Naive thymus-derived CD8-positive, alpha-beta T cell (primary cell): ENCODE results near the gene RGS21. TPM values are rescaled to one million over a fixed set of nuclear protein-coding genes. Genes with fewer than 3 reads are reported as not detected.

Experiments used
- ATAC-seq, 2 donors: fragments of 150-1000 bp; cut with Tn5 transposase in 1 of 2; sonication (Bioruptor Pico), chemical (Tn5 transposase) in 1 of 2; 1 replicate in 1 of 2; 2 replicates in 1 of 2; pipeline ENCODE4 v1.10.0; 2021; ENCODE audit warnings: mild to moderate bottlenecking in 2 of 2, moderate library complexity in 2 of 2
- POLR2A ChIA-PET: fragments of 350-600 bp; sonication (Branson Sonifier 250); formaldehyde crosslinking; loops from one replicate; lab custom pipeline; 2021; ENCODE audit warnings: antibody characterized with exemption; lab: Charles Lee
- DNase-seq, 10 donors: peaks; one replicate each; pipeline versions ENCODE4 v3.0.0 to v3.0.0-alpha.2; 2020 to 2022
- H3K27ac Mint-ChIP-seq, 10 donors: one replicate each; pipeline ENCODE4 v1.8.0; 2020 to 2022; ENCODE audit warnings: mild to moderate bottlenecking in 10 of 10, mixed read lengths in 10 of 10, moderate library complexity in 4 of 10, inconsistent platforms in 1 of 10
- H3K27me3 Mint-ChIP-seq, 5 donors: one replicate each; pipeline ENCODE4 v1.8.0; 2021 to 2022; ENCODE audit warnings: mixed read lengths in 5 of 5
- H3K36me3 Mint-ChIP-seq, 3 donors: one replicate each; pipeline ENCODE4 v1.8.0; 2020 to 2022; ENCODE audit warnings: mixed read lengths in 3 of 3, mild to moderate bottlenecking in 2 of 3, inconsistent platforms in 1 of 3
- H3K4me1 Mint-ChIP-seq, 4 donors: one replicate each; pipeline ENCODE4 v1.8.0; 2021 to 2022; ENCODE audit warnings: mixed read lengths in 4 of 4
- H3K4me3 Mint-ChIP-seq, 10 donors: one replicate each; pipeline ENCODE4 v1.8.0; 2020 to 2022; ENCODE audit warnings: mild to moderate bottlenecking in 10 of 10, mixed read lengths in 10 of 10, moderate library complexity in 6 of 10, inconsistent platforms in 1 of 10
- H3K9me3 Mint-ChIP-seq, 9 donors: one replicate each; pipeline ENCODE4 v1.8.0; 2020 to 2022; ENCODE audit warnings: mixed read lengths in 9 of 9, mild to moderate bottlenecking in 3 of 9, inconsistent platforms in 1 of 9, moderate library complexity in 1 of 9
- polyA plus RNA-seq, 3 donors: library from polyadenylated mRNA; unstranded; fragments of 300-500 nt; fragmentation: Illumina TruSeq; gene quantifications; one replicate each; pipeline ENCODE4 v1.2.3, GENCODE V29; 2021
- total RNA-seq, 8 experiments: library from RNA in 2 of 8; stranded (reverse) in 2 of 8; gene quantifications; one replicate each; pipeline ENCODE4 v1.2.3 and lab custom pipeline; 2021 to 2026

The RGS21 gene
- total and polyA plus RNA-seq, 5 experiments from 2014 or later: not detected

- Mint-ChIP-seq H3K27me3 (peaks cover 0 to 5% (median 0%) of the 10 kb centered on the region in 5 donors), H3K27ac (no peak overlapping the region), H3K9me3 (peaks cover 0 to 10% (median 0%) of the 10 kb centered on the region in 9 donors), H3K4me1 (no peaks in the 10 kb centered on the region), H3K4me3 (no peak overlapping the region), H3K36me3 (no peaks in the 10 kb centered on the region)
- ATAC-seq (no peak), DNase-seq (no peak)
- POLR2A ChIA-PET: no interaction called here
These were observed 78.4 kb downstream of the RGS21 start for GRCh38 chr1:192395211-192395610.

DNA sequence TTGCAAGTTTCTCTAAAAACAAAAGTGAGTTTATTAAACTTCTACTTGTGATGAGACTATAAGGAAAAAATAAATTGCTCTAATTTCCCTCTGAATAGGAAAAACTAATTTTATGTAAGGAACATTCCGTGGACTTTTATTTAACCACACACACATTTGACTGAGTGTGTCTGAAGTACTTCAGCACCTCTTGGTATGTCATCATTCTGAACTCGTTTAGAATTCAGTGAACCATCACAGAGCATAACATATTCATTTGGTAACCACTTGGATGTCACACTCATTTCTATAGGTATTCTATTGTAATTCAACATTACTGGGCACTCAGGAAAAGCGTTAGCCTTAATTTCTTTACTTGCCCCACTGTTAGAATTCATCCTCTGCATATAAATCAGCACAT, 79.1 kb downstream of the RGS21 start:
- Mint-ChIP-seq H3K4me1 (no peaks in the 10 kb centered on the region), H3K9me3 (peaks cover 0 to 10% (median 0%) of the 10 kb centered on the region in 9 donors), H3K36me3 (no peaks in the 10 kb centered on the region), H3K27ac (no peak overlapping the region), H3K27me3 (peaks cover 0 to 5% (median 0%) of the 10 kb centered on the region in 5 donors), H3K4me3 (no peak overlapping the region)
- POLR2A ChIA-PET: no interaction called here
- no peak for DNase-seq
- no peak for ATAC-seq

DNA sequence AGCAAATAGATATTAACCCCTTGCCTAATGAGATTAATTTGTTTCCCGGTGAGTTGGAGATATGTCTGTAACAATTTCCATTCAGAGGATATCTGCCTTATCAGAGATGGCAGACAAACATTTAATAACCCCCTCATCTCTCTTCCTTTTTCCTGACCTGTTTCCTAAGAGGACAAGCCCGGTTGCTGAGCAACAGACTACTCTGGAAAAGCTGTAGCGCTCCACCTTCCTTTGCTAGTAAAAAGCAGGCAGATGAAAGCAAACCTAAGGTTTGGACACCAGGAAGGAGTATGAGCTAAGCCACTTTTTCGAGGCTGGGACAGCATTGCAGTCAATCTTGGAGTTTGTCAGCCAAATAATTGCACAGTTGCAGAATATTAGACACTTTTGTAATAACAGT, 82.4 kb downstream of the RGS21 start:
- no peaks in the 10 kb centered on the region for H3K4me1 Mint-ChIP-seq
- H3K9me3 Mint-ChIP-seq: no peaks in the 10 kb centered on the region
- no peak overlapping the region for H3K4me3 Mint-ChIP-seq
- DNase-seq: no peak
- POLR2A ChIA-PET: no interaction called here
- H3K27me3 Mint-ChIP-seq: peaks cover 0 to 6% (median 0%) of the 10 kb centered on the region in 5 donors
- ATAC-seq: no peak
- no peaks in the 10 kb centered on the region for H3K36me3 Mint-ChIP-seq
- no peak overlapping the region for H3K27ac Mint-ChIP-seq

- no peak for ATAC-seq
- H3K9me3 Mint-ChIP-seq: no peaks in the 10 kb centered on the region
- no peaks in the 10 kb centered on the region for H3K4me1 Mint-ChIP-seq
- H3K27ac Mint-ChIP-seq: no peak overlapping the region
- no peak overlapping the region for H3K4me3 Mint-ChIP-seq
- DNase-seq: no peak
- POLR2A ChIA-PET: no interaction called here
- peaks cover 0 to 6% (median 0%) of the 10 kb centered on the region in 5 donors for H3K27me3 Mint-ChIP-seq
- H3K36me3 Mint-ChIP-seq: no peaks in the 10 kb centered on the region
These were observed 85.0 kb downstream of the RGS21 start for GRCh38 chr1:192401825-192402224.

- POLR2A ChIA-PET: no interaction called here
- Mint-ChIP-seq H3K9me3 (no peaks in the 10 kb centered on the region), H3K27ac (no peak overlapping the region), H3K4me3 (no peak overlapping the region), H3K4me1 (no peaks in the 10 kb centered on the region), H3K27me3 (peaks cover 0 to 6% (median 0%) of the 10 kb centered on the region in 5 donors), H3K36me3 (no peaks in the 10 kb centered on the region)
- ATAC-seq (no peak), DNase-seq (no peak)
These were observed 85.8 kb downstream of the RGS21 start for GRCh38 chr1:192402571-192402970.

DNA sequence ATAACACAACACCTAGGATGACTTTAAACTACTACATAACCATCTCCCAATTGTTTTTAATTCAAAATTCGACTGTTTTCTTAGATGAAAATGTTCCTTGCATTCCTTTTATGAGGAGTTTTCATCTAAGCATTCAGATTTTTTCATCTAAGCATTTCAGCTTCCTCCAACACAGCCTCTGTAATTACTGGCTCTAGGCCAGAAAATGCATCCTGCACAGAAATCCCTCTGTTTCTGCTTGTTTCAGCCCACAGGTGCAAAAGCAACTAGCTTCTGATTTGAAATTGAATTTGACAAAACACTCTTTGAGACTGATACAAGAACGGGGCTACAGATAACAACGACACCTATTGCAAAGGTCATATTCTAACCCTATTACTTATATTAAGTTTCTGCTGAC, 90.4 kb downstream of the RGS21 start:
- DNase-seq (no peak), ATAC-seq (no peak)
- POLR2A ChIA-PET: no interaction called here
- Mint-ChIP-seq H3K27me3 (peaks cover 0 to 11% (median 0%) of the 10 kb centered on the region in 5 donors), H3K27ac (no peak overlapping the region), H3K36me3 (no peaks in the 10 kb centered on the region), H3K4me3 (no peak overlapping the region), H3K4me1 (no peaks in the 10 kb centered on the region), H3K9me3 (peaks cover 0 to 1% (median 0%) of the 10 kb centered on the region in 9 donors)

Other genes with a start within 250 kb of the RGS21 start
- gene RGS18, start 158.5 kb upstream of the RGS21 start, total RNA-seq: under 1 TPM in 1 of 2 experiments, not detected in 1; 0.41 TPM
- not detected for gene RGS18, start 158.5 kb upstream of the RGS21 start, polyA plus RNA-seq